ENCODE results near the gene FAM171A2.

DNA sequence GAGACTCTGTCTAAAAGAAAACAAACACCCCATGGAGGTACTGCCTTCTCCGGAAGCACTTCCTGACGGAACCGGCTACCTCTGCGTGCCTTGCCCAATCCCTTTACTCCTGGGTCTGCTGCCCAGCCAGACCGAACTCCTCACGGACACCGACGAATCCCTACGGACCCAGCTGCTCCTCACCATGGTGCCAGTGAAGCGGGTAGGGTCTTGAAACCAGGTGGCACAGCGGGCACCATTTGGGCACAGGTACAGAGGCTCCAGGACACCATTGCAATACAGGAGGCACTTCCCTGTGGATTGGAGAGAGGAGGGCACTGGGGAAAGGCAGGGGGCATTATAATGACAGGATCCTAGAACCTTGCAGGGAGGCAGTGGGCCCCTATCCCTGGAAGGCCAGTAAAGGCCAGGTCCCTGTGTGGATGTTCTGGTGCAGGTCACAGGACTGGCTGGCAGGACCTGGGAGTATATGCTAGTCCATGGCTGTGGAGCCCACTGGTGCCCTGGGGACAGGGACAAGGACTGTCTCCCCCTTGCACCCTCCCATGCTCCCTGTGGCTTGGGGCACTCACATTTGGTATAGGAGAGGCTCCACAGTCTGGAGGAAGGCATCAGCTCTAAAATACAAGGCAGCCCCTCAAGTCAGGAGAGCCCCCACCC, 41.3 kb downstream of the FAM171A2 start:
- TF ChIP-seq, protein P1, sequence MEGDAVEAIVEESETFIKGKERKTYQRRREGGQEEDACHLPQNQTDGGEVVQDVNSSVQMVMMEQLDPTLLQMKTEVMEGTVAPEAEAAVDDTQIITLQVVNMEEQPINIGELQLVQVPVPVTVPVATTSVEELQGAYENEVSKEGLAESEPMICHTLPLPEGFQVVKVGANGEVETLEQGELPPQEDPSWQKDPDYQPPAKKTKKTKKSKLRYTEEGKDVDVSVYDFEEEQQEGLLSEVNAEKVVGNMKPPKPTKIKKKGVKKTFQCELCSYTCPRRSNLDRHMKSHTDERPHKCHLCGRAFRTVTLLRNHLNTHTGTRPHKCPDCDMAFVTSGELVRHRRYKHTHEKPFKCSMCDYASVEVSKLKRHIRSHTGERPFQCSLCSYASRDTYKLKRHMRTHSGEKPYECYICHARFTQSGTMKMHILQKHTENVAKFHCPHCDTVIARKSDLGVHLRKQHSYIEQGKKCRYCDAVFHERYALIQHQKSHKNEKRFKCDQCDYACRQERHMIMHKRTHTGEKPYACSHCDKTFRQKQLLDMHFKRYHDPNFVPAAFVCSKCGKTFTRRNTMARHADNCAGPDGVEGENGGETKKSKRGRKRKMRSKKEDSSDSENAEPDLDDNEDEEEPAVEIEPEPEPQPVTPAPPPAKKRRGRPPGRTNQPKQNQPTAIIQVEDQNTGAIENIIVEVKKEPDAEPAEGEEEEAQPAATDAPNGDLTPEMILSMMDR (optimal IDR thresholded peaks at IDR 0.05 in 1 of 3, IDR thresholded peaks at IDR 0.05 in 1 of 3, conservative IDR thresholded peaks at IDR 0.05 in 1 of 3; ENCODE audit: extremely low read depth in 1 of 3, insufficient read depth in 2 of 3, low read length in 3 of 3): no peak
- TF ChIP-seq EZH2 (IDR thresholded peaks at IDR 0.05; ENCODE audit: low read length): no peak

Data from keratinocyte (primary cell).